ENCODE measurements around the gene RPS6KA2.

GRCh38 chr6:166632731-166633130, 5.7 kb upstream of the RPS6KA2 start:
- TF ChIP-seq EZH2 (IDR thresholded peaks at IDR 0.05; ENCODE audit: insufficient read depth, poor library complexity, severe bottlenecking) (no peak), EZH2phosphoT487 (IDR thresholded peaks at IDR 0.05; ENCODE audit: insufficient read depth, low read depth) (no peak)

Data from GM23248 (cell line).